AG08395 (cell line): Measurements from ENCODE around the gene MGAT3.

Source experiments
- DNase-seq: peaks from one replicate; pipeline ENCODE4 v3.0.0; 2012; ENCODE audit warnings: mixed read lengths, low spot score

MGAT3 gene

DNA sequence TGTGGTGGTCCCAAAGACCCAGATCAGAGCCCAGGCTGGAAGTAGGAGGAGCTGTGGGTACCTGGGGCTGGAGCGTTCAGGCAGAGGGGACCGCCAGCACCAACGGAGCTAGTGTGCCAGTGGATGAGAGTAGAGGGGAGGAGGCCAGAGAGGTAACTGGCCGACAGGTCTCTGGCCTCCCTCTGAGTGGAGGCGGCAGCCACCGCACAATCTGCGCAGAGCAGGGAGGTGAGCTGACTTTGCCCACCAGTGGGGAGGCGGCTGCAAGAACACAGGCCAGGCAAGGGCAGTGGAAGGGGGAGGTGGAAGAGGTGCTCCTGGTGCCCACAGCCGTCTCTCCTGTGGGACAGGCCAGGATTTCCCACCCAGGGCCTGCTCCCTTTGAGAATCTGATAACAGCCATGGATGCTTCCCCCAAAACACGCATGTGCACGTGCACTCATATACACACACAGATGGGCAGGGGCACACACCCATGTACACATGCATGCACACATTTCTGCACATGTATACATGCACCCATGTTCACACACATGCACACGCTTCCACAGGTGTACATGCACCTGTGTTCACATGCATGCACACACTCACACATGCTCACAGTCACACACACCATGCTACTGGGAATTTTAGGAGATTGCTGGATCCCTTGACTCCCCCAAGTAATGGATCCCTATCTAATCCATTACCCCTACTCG is 6.4 kb upstream of the MGAT3 start:
- no peak for DNase-seq

DNA sequence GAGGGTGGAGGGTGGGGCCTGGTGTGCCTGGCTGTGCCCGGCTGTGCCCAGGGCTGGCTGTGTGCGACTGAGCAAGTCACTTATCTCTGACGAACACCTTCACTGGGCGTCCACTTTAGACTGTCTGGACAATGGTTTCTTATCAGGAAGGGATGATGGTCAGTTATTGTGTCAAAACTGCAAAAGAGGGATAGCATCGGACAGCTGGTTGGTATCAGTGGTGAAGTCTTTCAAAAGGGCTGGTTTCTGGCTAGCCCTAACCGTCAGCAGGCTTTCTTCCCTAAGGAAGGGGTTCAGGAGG is 4.1 kb upstream of the MGAT3 start:
- DNase-seq = no peak

DNA sequence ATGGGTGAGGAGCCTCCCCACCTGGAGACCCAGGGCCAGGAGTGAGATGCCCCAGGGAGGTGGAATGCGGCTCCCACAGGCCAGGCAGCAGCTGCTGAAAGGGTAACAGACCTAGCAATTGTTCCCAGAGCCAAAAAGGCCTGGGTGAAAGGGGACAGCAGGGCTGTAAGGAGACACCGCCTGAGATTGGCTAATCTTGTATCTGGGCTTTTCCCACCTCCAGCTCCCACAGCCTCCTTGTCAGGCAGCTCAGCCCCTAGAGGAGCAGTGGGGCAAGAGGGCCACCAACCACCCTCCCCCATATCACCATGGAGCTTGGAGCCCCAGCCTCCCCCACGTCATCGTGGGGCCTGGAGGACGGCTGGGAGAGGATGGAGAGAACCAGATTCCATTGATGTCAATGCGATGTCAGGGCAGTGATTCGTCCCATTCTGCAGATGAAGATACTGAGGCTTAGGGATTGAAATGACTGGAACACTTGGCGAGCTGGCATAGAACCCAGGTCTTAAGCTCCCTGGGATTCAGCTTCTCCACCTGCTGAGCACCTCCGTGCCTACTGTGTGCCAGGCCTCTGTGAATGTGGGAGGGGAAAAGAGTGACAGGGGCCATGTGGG is 2.9 kb upstream of the MGAT3 start:
- no peak for DNase-seq

DNA sequence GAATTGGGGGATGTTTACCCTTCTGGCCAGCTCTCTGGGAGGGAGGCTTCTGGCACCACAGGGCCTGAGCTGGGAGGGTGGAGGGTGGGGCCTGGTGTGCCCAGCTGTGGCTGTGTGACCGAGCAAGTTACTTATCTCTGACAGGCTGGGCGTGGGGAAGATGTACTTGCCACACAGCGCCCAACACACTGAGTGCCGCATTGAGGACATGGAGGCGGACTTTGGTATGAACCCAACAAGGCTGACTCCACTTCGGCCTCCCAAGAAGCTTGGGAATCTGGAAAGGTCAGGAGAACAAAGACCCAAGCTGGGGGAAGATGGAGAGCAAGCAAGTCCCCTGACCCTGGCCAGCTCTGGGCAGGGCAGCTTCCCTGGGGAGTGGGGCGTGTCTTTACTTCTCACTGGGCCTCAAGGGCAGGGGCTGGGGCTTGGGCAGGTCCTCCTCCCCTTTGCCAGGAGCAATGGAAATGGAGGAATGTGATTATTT is 2.4 kb upstream of the MGAT3 start:
- no peak for DNase-seq

DNA sequence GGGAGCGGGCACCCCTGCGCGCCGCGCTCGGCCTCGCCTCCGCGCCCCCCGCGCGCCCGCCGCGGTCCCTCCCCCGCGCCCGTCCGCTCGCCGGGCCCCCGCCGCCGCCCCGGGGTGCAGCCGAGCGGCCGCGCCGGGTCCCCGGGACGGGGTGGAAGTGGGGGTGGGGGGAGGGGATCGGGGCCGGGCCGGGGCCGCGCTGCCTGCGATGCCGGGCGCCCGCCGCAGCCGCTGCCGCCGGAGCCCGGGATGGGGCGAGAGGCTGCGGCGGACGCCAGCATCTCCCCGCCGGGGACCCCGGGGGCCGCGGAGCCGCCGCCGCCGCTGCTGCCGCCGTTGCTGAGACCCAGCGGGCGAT is 365 bp downstream of the MGAT3 start:
- no peak for DNase-seq

DNA sequence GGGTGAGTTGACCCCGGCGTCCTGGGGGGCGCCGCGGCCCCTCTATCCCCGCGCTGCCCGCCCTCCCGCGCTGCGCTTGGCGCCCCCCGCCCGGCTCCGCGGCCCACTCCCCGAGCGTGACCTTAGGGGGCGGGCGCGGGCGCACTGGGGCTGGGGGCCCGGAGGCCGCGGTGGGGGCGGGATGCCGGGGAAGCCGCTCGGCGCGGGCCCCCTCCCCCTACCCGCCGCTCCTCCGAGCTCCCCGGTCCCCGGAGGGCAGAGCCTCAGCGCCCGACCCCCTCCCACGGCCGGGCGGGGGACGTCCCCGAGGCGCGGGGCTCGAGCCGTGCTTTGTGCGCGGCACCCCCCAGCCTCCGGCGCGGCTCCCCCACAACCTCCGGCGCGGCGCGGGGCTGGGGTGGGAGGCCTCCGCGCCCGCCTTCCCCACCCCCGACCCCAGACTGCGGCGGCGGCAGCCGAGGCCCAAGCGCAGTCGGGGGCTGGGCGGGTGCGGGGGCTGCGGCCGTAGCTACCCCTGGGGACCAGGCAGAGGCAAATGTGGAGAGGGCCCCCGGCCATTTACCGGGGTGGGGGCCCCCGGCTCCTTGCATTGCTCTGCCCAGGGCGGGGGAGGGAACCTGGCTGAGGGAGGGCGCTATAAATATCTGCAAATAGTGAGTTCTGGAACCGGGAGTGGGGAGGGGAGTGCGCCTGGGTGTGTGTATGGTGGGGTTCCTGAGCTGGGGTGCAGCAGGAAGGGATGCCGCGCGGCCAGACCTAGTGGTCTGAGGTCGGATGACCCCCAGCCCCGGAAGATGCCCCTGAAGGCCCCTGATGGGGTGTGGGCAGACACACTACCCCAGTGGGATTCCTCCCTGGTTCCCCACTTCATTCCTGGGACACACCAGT is 988 bp downstream of the MGAT3 start:
- no peak for DNase-seq

DNA sequence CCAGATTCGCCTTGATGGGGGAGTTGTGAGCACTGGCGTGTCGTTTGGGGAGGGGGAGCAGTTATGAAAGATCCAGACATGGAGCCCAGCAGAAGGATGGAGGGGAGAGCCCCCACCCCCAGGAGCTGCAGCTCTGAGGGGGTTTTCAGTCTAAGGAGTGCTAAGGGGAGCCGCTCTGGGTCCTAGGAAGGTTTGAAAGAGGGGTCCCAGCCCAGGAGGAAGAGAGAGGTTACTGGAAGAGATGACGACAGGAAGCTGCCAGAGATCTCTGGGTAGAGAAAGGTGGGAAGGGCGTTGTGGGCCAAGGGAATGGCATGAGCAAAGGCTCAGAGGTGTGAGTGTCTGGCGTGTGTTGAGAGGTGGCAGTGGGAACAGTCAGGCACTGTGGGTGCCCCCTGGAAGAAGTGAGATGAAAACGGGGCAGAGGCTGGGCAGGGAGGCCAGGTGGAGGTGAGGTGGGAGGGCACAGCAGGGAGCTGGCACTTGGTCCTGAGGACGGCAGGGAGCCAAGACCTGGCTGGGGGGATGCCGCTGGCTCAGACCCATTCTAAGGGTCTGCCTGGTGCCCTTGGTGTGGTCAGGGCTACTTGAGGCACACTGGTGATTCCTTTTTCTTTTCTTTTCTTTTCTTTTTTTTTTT is 1.8 kb downstream of the MGAT3 start:
- no peak for DNase-seq

DNA sequence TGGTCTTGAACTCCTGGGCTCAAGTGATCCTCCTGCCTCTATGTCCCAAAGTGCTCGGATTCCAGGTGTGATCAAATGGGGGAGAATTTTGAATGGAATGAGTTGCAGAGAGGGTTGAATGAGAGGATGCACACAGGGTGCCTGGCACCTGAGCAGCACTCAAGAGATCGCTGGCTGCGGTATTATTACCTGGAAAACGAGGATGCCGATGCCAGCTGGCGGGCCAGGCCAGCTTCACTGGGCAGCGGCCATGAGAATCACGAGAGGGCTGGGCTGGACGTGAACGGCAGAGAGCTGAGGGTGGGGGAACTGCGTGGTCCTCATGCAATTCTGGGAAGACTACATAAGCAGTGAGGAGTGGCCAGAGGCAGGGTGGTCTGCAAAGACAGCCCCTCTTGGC is 2.9 kb downstream of the MGAT3 start:
- DNase-seq = no peak

DNA sequence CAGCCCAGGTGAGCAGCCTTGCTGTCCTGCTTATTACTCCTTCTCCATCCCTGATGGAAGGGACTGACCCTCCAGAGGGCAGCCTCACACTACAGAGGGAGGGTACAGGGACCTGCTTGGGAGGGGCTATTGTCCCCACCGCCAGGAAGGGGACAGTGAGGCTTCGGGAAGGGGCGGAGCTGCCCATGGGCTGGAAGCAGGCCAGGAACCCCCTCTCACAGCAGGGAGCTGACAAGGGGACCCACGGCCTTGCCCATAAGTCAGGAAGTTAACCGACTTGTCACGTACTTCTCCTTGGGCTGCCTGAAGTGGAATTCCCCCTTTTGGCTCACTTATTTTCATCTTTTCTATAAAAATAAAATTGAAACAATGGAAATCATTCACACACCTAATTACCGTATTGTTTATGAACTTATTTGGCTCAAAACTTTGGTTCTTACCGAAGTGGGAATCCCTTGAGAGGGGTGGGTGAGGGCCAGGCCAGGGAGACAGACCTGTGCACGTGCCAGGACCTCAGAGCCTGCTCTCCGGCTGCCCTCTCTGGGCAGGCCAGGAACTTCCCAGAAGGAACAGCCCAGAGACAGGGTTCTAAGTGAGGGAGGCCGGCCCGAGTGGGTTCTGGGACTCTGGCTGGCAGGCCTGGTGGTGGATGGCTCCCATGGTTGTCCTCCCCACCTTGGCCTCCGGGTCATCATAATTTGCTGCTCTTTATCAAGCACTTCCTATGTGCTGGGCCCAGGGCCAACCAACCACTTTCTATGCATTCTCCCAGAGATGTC is 5.8 kb downstream of the MGAT3 start:
- DNase-seq = no peak

DNA sequence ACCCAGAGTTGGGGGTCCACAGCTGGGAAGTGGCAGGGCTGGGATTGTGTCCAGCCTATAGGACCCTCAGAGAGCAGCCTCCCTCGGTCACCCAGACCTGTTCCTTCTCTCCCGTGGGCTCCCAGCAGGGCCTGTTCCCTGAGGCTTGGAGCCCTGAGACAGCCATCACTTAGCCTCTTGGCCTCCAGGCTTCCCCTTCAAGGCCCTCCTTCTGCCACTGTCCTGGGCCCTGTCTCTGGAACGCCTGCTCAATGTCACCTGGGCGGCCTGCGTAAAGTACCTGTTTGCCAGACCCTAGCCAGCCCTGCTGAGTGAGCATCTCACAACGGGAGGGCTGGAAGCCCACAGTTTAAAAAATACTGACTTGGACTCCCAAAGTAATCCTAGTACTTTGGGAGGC is 6.5 kb downstream of the MGAT3 start:
- no peak for DNase-seq

DNA sequence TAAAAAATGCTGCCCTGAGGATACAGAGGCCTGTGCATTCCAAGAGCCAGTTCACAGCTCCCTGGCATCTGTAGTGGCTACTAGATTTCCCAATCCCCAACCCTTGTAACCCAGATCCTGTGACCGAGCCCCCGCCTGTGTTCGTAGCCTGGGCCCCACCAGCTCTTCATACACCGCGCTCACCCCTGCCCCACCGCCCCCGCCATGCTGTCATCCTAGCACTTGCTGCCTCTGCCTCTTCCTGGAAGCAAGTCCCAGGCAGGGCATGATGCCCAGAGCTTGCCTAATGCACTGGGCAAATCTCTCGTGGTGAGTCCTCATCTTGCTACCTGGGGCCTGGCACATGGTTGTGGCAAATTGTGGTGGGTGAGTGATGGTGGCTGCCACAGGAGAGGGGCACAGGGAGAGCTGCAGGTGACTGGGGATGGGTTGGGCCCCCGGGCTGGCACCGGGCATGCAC is 7.1 kb downstream of the MGAT3 start:
- DNase-seq = peak; percentile 15

DNA sequence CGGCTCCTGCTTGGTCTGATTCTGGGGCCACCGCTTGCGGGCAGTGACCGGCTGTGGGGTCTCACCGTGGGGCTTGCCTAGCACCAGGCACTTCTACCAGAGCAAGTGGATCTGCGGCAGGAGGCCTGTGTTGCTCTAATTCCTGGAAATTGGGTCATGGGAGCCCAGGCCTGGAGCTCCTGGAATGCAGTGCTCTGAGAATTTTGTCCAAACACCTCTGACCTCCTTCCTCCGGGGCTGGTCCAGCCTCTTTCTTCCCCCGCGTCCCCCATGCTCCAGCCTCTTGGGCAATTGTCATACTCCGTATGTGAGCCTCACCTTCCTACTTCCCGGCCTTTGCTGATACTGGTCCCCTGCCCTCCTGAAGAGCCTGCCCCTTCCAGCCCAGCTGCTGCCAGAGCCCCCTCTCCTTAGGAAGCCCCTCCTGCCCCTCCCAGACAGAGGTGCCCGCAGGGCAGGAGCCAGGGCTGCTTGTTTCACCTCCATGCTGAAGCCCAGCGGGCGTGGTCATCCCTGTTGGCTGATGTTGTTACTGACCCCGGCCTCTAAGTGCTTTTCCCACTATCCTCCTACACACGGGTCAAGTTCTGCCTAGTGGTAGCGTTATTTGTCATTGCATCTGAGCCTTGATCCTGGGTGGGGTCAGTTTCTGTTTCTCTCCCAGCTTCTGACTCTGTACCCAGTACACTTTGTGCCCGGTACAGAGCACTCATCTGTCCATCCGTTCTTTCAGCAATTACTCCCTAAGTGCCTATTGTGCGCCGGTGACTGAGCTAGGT is 9.6 kb downstream of the MGAT3 start:
- no peak for DNase-seq

DNA sequence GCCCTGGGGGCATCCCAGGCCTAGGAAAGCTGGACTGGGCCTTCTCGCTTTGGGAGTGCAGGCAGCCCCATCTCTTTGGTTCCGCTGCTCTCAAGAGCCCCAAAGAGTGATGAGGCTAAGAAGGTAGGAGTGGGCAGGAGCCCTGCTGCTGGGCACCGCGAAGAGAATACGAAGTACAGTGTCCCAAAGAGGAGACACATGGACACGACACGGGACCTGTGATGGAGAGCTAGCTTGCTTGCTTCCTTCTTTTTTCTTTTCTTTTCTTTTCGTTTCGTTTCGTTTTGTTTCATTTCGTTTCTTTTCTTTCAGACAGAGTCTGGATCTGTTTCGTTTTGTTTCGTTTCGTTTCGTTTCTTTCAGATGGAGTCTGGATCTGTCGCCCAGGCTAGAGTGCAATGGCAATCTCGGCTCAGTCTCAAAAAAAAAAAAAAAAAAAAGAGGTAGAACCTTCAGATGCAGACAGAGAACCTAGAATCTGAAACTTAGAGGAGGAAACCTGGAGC is 10.6 kb downstream of the MGAT3 start:
- DNase-seq = no peak

DNA sequence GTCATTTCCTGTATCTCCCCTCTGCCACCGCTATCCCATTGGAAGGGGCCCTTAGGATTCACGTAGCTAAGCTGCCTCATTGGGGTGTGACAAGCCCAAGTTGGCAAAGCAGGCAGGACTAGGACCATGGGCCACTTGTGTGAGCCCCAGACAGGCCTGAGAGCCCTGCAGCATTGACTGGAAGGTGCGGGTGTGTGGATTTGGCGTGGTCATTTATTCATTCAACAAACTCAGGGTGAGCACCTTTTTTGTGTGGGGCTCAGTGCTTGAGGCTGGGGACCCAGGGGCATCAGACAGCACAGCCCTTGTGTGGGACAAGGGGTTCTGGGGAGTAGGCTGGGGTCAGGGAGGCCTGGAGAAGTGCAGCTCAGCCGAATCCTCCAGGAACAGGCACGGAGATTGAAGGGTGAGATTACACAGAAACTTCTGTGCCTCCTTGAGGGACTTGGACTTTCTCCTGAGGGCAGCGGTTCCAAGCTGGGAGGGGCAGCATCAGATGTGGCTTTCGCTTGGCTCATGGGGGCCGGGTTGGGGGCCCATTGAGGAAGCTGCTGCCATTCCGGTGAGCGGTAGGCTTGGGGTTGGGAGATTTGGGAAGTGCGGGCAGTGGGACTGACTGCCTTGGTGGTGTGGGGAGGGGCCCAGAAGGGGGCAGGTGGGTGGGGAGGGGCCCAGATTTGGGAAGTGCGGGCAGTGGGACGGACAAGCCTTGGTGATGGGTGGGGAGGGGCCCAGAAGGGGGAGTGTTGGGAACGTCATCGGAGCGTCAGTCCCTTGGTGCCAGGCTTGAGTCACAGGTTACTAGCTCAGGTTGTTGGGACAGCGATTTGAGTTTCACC is 11.9 kb downstream of the MGAT3 start:
- DNase-seq = no peak

DNA sequence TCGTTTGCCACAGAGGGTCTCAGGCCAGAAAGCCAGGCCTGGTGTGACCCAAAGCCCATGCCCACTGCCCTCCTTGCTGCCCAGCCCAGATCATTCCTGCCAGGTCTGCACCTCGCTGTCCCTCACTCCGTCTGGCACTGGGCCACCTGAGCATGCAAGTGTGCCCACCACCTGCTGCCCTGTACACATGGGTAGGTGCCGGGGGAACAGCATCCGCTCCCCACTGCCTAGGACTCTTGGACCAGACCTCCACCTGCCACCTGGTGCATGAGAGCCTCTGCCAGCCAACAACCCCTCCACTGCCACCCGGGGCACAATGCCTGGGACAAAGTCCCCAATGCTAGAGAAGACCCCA is 12.5 kb downstream of the MGAT3 start:
- DNase-seq = no peak

DNA sequence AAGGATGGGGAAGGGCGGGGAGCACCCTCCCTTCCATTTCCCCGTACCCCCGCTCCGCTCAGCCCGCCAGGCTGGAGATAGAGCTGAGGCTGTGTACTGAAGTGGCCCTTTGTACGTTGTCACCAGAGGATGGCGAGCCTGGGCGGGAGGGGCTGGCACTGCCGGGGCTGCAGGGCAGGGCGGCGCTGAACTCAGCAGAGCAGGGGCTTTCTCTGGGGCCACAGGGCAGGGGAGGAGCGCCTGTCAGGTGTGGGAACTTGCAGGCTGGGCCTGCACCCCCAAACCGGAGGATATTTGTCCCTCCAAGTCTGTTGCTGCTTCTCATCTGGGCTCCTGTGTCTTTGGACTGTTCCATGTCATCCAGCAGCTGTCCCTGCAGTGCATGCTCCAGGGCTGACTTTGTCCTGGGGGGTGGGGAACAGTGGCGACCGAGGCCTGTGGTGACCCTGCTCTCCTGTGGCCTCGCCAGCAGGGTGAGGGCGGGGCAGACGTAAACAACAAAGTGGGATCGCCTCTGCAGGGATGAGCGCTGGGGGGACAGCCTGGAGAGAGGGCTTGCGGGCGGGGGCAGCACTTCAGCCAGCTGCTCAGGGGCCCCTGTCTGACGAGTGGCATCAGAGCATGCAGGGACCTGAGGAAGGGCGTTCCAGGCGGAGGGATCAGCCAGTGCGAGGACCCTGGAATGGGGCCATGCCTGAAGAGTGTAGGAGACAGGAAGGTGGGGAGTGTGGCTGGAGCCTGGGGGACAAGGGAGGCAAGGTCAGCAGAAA is 13.1 kb downstream of the MGAT3 start:
- no peak for DNase-seq

DNA sequence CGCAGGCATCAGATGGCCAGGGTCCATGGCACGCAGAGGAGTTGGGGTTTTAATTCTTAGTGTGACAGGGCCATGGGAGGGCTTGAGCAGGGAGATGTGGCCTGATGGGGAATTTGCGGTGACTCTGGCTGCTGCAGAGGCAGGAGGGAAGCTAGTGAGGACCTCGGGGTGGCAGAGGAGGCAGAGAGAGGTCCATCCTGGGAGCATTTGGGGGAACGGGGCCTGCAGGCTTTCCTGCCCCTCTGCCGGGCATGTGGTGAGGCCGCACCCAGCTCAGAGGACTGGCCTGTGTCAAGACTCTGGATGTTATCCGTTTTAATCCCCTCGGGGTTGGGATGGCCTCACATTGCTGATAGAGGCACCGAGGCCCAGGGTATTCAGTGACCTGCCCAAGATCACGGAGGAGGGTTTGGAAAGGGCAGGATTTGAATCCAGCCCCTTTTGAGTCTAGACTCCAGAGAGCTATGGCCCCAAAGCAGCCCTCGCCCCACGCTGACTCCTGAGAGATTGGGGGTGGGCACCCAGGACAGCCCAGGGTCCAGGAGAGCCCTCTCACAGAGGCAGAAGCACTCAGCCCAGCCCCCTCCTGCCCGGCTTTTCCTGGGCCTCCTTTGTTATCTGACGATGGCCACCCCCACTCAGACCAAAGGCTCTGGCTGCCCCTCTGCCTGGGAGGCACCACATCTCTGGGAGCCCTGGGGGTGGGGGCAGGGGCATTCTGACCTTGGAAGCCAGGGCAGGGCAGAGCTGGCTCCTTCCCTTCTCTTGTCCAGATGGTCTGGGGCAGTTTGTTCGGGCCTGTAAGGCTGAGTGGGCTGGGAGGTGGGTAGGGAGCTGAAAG is 13.9 kb downstream of the MGAT3 start:
- no peak for DNase-seq
